SHP77 (cell line): ENCODE data around the gene CBFA2T3.
A peak's percentile ranks its signal among the peaks of the same experiment; 100 is the strongest.

ENCODE experiments used
- DNase-seq, 2 experiments: peaks; one replicate each; lab custom pipeline; 2025; lab: John Stamatoyannopoulos, UW

CBFA2T3 gene

GRCh38 chr16:88976366-88977017 lies 515 bp downstream of the CBFA2T3 start:
- DNase-seq = peak; percentile 26 to 38

- DNase-seq = no peak
Observed at GRCh38 chr16:88975511-88976061, 1.4 kb downstream of the CBFA2T3 start.

- no peak for DNase-seq
Observed at GRCh38 chr16:88974916-88975215, 2.1 kb downstream of the CBFA2T3 start.

GRCh38 chr16:88974080-88974915 lies 2.7 kb downstream of the CBFA2T3 start:
- no peak for DNase-seq

- no peak for DNase-seq
Observed at GRCh38 chr16:88973415-88974050, 3.5 kb downstream of the CBFA2T3 start.

- DNase-seq = no peak
Observed at GRCh38 chr16:88973007-88973410, 4.0 kb downstream of the CBFA2T3 start.

GRCh38 chr16:88972349-88972748 lies 4.7 kb downstream of the CBFA2T3 start:
- DNase-seq = no peak

GRCh38 chr16:88971371-88972097 lies 5.5 kb downstream of the CBFA2T3 start:
- DNase-seq = no peak

GRCh38 chr16:88970539-88971065 lies 6.4 kb downstream of the CBFA2T3 start:
- no peak for DNase-seq

- no peak for DNase-seq
Observed at GRCh38 chr16:88970050-88970449, 7.0 kb downstream of the CBFA2T3 start.

- DNase-seq = no peak
Observed at GRCh38 chr16:88969361-88969831, 7.6 kb downstream of the CBFA2T3 start.

- no peak for DNase-seq
Observed at GRCh38 chr16:88968589-88969280, 8.3 kb downstream of the CBFA2T3 start.

GRCh38 chr16:88967830-88968588 lies 9.0 kb downstream of the CBFA2T3 start:
- no peak for DNase-seq

GRCh38 chr16:88966986-88967829 lies 9.8 kb downstream of the CBFA2T3 start:
- DNase-seq = no peak

GRCh38 chr16:88965826-88966480 lies 11.1 kb downstream of the CBFA2T3 start:
- no peak for DNase-seq

- no peak for DNase-seq
Observed at GRCh38 chr16:88965411-88965810, 11.6 kb downstream of the CBFA2T3 start.

GRCh38 chr16:88964636-88965035 lies 12.4 kb downstream of the CBFA2T3 start:
- no peak for DNase-seq

- DNase-seq = no peak
Observed at GRCh38 chr16:88963583-88963982, 13.4 kb downstream of the CBFA2T3 start.
